VCaP (cell line): ENCODE data around the gene C1RL.

ENCODE experiments used
- H3K27ac ChIP-seq: fragments of 450-650 bp; 2 replicates; pipeline ENCODE4 v1.5.1; 2017
- CTCF ChIP-seq: fragments of 450-650 bp; conservative IDR thresholded peaks from 2 replicates; pipeline ENCODE4 v1.5.1; 2017; ENCODE audit warnings: mild to moderate bottlenecking, moderate library complexity

C1RL gene

GRCh38 chr12:7108796-7109571 lies at the start of gene C1RL:
TSS of gene C1RL (minus strand) at chr12:7109214. CDS start at chr12:7109180, 34 bp downstream.
- H3K27ac ChIP-seq, result peak within 1 kb of the TSS; percentile 78
- peak; percentile 98 for TF ChIP-seq CTCF

- TF ChIP-seq CTCF, result no peak
- H3K27ac ChIP-seq, result no peak overlapping the region
Observed at GRCh38 chr12:7157391-7157790, 48.4 kb upstream of the C1RL start.

- no peak for TF ChIP-seq CTCF
- H3K27ac ChIP-seq, result no peak overlapping the region
Observed at GRCh38 chr12:7156259-7157197, 47.5 kb upstream of the C1RL start.

- no peak for TF ChIP-seq CTCF
- H3K27ac ChIP-seq, result no peak overlapping the region
Observed at GRCh38 chr12:7155471-7156034, 46.5 kb upstream of the C1RL start.

GRCh38 chr12:7154901-7155470 lies 46.0 kb upstream of the C1RL start:
- TF ChIP-seq CTCF, result no peak
- no peak overlapping the region for H3K27ac ChIP-seq

GRCh38 chr12:7154042-7154441 lies 45.0 kb upstream of the C1RL start:
- no peak overlapping the region for H3K27ac ChIP-seq

More at GRCh38 chr12:7154042-7154441, 45.0 kb upstream of the C1RL start:
- TF ChIP-seq CTCF, result no peak
